HEK293 (cell line): Measurements from ENCODE around the gene VPS54.
A peak's percentile ranks its signal among the peaks of the same experiment; 100 is the strongest.

Experiments used
- CTCF ChIA-PET: fragments of 350-600 bp; formaldehyde crosslinking; extraction: SDS; loops from one replicate; lab custom pipeline; 2021; ENCODE audit warnings: antibody characterized with exemption; lab: Yijun Ruan, JAX
- POLR2A ChIA-PET: fragments of 300-600 bp; formaldehyde crosslinking; extraction: SDS; loops from one replicate; lab custom pipeline; 2020; ENCODE audit warnings: antibody characterized with exemption, inconsistent platforms; lab: Yijun Ruan, JAX
- H3K27ac ChIP-seq: fragments of 200-500 bp; sonication (Bioruptor generic); 2 replicates; pipeline ENCODE4 v1.5.1; 2014; ENCODE audit warnings: low read depth, low read length, control low read depth, inconsistent platforms; ENCODE audit errors: extremely low read depth
- H3K36me3 ChIP-seq, 2 experiments: fragments of 200-500 bp in 1 of 2; sonication (Bioruptor generic) in 1 of 2; 1 replicate in 1 of 2; 2 replicates in 1 of 2; pipeline ENCODE4 v1.5.1; 2014 to 2017; ENCODE audit warnings: inconsistent platforms in 2 of 2, low read length in 2 of 2; ENCODE audit not compliant: control insufficient read depth in 2 of 2, insufficient read depth in 1 of 2
- H3K4me1 ChIP-seq: fragments of 200-500 bp; sonication (Bioruptor generic); 2 replicates; pipeline ENCODE4 v1.5.1; 2014; ENCODE audit warnings: mild to moderate bottlenecking, low read length, inconsistent platforms; ENCODE audit not compliant: control insufficient read depth, insufficient read depth
- H3K4me3 ChIP-seq: 2 replicates; pipeline ENCODE4 v1.5.1; 2011; ENCODE audit warnings: low read depth, mild to moderate bottlenecking, control low read depth, low read length, moderate library complexity
- H3K9me3 ChIP-seq: fragments of 200-500 bp; sonication (Bioruptor generic); 2 replicates; pipeline ENCODE4 v1.5.1; 2014; ENCODE audit warnings: low read depth, low read length, inconsistent platforms; ENCODE audit not compliant: control insufficient read depth, insufficient read depth
- IKZF3 ChIP-seq: fragments of 450-650 bp; IDR thresholded peaks from 2 replicates; pipeline ENCODE4 v1.5.0; 2018; ENCODE audit warnings: missing biosample characterization, mild to moderate bottlenecking, missing genetic modification characterization, moderate library complexity
- KLF7 ChIP-seq: fragments of 450-650 bp; formaldehyde crosslinking; IDR thresholded peaks from 2 replicates; pipeline ENCODE4 v1.5.1; 2016; ENCODE audit warnings: missing biosample characterization, missing genetic modification characterization, borderline replicate concordance
- PRDM10 ChIP-seq: fragments of 450-650 bp; formaldehyde crosslinking; IDR thresholded peaks from 2 replicates; pipeline ENCODE4 v1.5.1; 2016; ENCODE audit warnings: missing biosample characterization, missing genetic modification characterization
- RBAK ChIP-seq: fragments of 450-650 bp; formaldehyde crosslinking; IDR thresholded peaks from 2 replicates; pipeline ENCODE4 v1.5.1; 2016; ENCODE audit warnings: missing biosample characterization, missing genetic modification characterization
- SCRT2 ChIP-seq: fragments of 450-650 bp; formaldehyde crosslinking; IDR thresholded peaks from 2 replicates; pipeline ENCODE4 v1.5.1; 2016; ENCODE audit warnings: missing biosample characterization, missing genetic modification characterization
- TSHZ1 ChIP-seq: fragments of 450-650 bp; formaldehyde crosslinking; IDR thresholded peaks from 2 replicates; pipeline ENCODE4 v1.5.1; 2016; ENCODE audit warnings: missing biosample characterization, missing genetic modification characterization, borderline replicate concordance
- YY2 ChIP-seq: fragments of 450-650 bp; formaldehyde crosslinking; IDR thresholded peaks from 2 replicates; pipeline ENCODE4 v1.5.1; 2016; ENCODE audit warnings: missing biosample characterization, missing genetic modification characterization
- ZBTB6 ChIP-seq: fragments of 450-650 bp; formaldehyde crosslinking; IDR thresholded peaks from 2 replicates; pipeline ENCODE4 v1.5.1; 2017; ENCODE audit warnings: missing biosample characterization, missing genetic modification characterization
- ZNF280D ChIP-seq: fragments of 450-650 bp; formaldehyde crosslinking; IDR thresholded peaks from 2 replicates; pipeline ENCODE4 v1.5.1; 2016; ENCODE audit warnings: missing biosample characterization, missing genetic modification characterization
- ZNF426 ChIP-seq: fragments of 450-650 bp; formaldehyde crosslinking; IDR thresholded peaks from 2 replicates; pipeline ENCODE4 v1.5.1; 2017; ENCODE audit warnings: missing biosample characterization, missing genetic modification characterization, mild to moderate bottlenecking, inconsistent platforms, moderate library complexity
- ZNF580 ChIP-seq: fragments of 450-650 bp; formaldehyde crosslinking; IDR thresholded peaks from 2 replicates; pipeline ENCODE4 v1.5.1; 2016; ENCODE audit warnings: missing biosample characterization, missing genetic modification characterization
- ZNF623 ChIP-seq: fragments of 450-650 bp; formaldehyde crosslinking; IDR thresholded peaks from 2 replicates; pipeline ENCODE4 v1.5.1; 2016; ENCODE audit warnings: missing biosample characterization, missing genetic modification characterization
- ZNF624 ChIP-seq: fragments of 450-650 bp; formaldehyde crosslinking; IDR thresholded peaks from 2 replicates; pipeline ENCODE4 v1.5.1; 2017; ENCODE audit warnings: missing biosample characterization, missing genetic modification characterization
- ZSCAN18 ChIP-seq: fragments of 450-650 bp; formaldehyde crosslinking; IDR thresholded peaks from 2 replicates; pipeline ENCODE4 v1.5.1; 2016; ENCODE audit warnings: missing biosample characterization, missing genetic modification characterization

Gene VPS54

GRCh38 chr2:63875131-63875527 lies 144.1 kb downstream of the VPS54 start (continued):
- TF ChIP-seq ZSCAN18 (tag by site-specific recombination) (no peak), ZNF623 (tag by site-specific recombination) (no peak), RBAK (tag by site-specific recombination) (no peak)

GRCh38 chr2:63874204-63875130 lies 144.8 kb downstream of the VPS54 start:
- Histone ChIP-seq H3K4me3 (no peak overlapping the region), H3K4me1 (0 out of 2 replicates have a peak, but pooled peaks cover 3% of the 10 kb centered on the region), H3K9me3 (no peaks in the 10 kb centered on the region), H3K27ac (no peak overlapping the region), H3K36me3 (peaks cover 0 to 19% of the 10 kb centered on the region in 2 experiments)
- TF ChIP-seq SCRT2 (tag by site-specific recombination) (no peak), PRDM10 (tag by site-specific recombination) (peak; percentile 30; the same call in 1 of the 2 replicates), ZNF580 (no peak)
- POLR2A ChIA-PET = no interaction called here
- CTCF ChIA-PET = interaction anchor here (0.7 to 0.9 kb wide), 2 partner anchors 8 to 179 kb away, joined by 3 read pairs; no protein-coding TSS in a partner anchor

- ChIA-PET POLR2A (interaction anchor here (0.7 kb wide), 1 partner anchor 31 kb away, joined by 4 read pairs; the partner anchor contains the start of gene UGP2), CTCF (interaction anchor here (1.0 kb wide), 1 partner anchor 181 kb away, joined by 5 read pairs; no protein-coding TSS in a partner anchor)
Observed at GRCh38 chr2:63872571-63873328, 146.5 kb downstream of the VPS54 start.

More at GRCh38 chr2:63872571-63873328, 146.5 kb downstream of the VPS54 start:
- peaks cover 5 to 23% of the 10 kb centered on the region in 2 experiments for H3K36me3 ChIP-seq
- H3K4me3 ChIP-seq = no peak overlapping the region
- no peaks in the 10 kb centered on the region for H3K9me3 ChIP-seq
- no peak overlapping the region for H3K27ac ChIP-seq
- TF ChIP-seq YY2 (tag by site-specific recombination) (no peak), ZNF426 (tag by site-specific recombination) (no peak), IKZF3 (tag by site-specific recombination) (no peak), ZNF280D (no peak), ZNF624 (tag by site-specific recombination) (no peak), ZBTB6 (tag by site-specific recombination) (no peak), KLF7 (tag by site-specific recombination) (no peak), TSHZ1 (tag by site-specific recombination) (no peak)
- H3K4me1 ChIP-seq = 0 out of 2 replicates have a peak, but pooled peaks cover 3% of the 10 kb centered on the region
